DMS 273 (cell line): ENCODE measurements around the gene CCDC15.
"Not testable (repeated sequence)": the region's sequence is repeated elsewhere in the genome, so short reads cannot be mapped to it uniquely, and the experiment has no call there.

Experiments
- DNase-seq: peaks from one replicate; lab custom pipeline; 2025; ENCODE audit not compliant: unreplicated experiment; lab: John Stamatoyannopoulos, UW

The CCDC15 gene

DNA sequence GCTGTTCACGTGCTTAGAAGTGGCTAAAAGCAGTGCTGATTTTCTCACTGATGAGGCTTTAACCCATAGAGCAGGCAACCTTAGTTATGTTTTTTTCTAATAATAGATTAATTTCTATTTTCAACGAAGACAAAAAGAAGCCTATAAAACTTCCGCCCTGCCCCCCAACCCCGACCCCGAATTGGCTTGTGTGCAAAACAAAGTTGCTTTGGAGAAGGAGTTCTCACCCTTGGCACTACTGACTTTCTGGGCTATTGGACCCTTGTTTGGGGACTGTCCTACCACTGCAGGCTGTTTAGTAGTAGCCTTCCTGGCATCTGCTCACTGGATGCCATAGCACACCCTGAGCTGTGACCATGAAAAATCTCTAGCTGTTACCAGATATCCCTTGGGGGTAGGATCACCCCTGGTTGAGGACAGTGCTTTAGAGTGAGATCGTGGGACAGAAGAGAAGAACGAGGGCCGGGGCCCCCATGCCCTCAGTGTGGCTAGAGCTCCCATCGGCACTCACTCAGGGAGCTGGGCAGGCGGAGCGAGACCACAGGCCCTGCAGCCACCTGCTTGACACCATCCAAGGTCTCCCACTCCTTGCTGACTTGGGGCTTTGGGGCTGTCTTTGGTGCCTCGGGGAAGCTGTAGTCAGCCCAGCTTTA, 126.0 kb downstream of the CCDC15 start:
- no peak for DNase-seq

GRCh38 chr11:125080531-125080911, 126.5 kb downstream of the CCDC15 start:
- DNase-seq, result no peak

DNA sequence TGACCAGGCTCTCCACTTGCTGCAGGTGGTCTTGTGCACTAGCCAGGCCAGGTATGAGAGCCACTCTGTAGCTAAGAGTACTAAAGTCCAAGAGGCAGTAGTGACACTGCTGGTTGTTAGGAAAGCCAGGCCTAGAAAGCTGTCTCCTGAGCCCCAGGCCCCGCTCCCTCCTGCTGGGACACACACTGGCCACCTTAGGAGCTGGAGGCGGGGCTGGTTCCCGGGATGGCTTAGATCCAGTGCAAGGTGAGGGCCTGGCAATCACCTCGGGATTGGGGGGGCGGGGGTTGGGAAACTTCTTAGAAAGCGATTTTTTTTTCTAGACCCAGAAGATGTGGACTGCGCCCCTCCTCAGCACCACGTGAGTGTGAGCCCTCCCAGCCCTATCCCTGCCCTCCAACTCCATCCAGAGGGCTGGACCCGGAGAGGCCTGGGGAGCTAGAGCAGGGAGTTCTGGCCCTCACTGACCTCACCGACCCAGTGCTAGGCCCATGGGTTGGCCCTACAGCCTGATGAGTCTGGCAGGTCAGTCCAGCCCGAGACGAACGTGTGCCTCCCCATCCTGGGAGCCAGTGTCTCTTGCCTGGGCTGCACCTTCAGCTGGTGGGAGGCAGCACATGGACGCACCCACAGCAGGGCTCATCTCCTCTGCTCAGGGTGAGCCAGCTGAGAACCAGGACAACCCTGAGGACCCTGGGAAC, 127.2 kb downstream of the CCDC15 start:
- DNase-seq, result no peak

DNA sequence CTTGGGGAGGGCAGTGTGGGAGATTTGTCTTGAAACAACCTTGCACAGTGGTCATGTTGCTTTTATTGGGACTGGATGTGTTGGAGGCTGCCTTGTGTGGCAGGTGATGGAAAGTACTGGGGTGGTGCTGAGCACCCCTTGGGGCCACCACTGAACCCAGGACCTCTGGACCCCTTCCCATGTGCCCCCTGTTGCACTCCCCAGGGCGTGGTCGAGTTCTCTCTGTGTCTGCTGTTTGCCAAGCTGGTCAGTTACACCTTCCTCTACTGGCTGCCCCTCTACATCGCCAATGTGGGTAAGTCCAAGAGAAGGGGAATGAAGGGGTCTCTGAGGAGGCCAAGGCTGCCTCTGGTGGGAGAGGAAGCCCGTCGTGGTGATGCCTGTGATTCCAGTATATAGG, 128.0 kb downstream of the CCDC15 start:
- no peak for DNase-seq

GRCh38 chr11:125082611-125083311, 128.8 kb downstream of the CCDC15 start:
- no peak for DNase-seq

GRCh38 chr11:125083312-125084056, 129.5 kb downstream of the CCDC15 start:
- no peak for DNase-seq

DNA sequence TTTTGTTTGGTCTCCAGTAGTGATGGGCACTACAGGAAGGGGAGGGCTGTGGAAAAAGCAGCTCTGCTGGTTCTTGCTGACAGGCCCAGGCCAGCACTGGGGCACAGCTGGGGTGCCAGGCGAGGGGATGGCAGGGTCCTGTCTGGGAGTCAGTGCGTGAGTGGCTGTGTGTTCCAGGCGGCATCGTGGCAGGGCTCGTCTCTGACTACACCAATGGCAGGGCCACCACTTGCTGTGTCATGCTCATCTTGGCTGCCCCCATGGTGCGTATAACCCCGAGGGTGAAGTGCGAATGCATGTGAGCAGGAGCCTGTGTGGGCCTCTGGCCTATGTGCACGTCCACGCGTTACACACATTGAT, 130.0 kb downstream of the CCDC15 start:
- no peak for DNase-seq

GRCh38 chr11:125084761-125085231, 130.8 kb downstream of the CCDC15 start:
- no peak for DNase-seq

GRCh38 chr11:125085301-125086081, 131.5 kb downstream of the CCDC15 start:
- no peak for DNase-seq

DNA sequence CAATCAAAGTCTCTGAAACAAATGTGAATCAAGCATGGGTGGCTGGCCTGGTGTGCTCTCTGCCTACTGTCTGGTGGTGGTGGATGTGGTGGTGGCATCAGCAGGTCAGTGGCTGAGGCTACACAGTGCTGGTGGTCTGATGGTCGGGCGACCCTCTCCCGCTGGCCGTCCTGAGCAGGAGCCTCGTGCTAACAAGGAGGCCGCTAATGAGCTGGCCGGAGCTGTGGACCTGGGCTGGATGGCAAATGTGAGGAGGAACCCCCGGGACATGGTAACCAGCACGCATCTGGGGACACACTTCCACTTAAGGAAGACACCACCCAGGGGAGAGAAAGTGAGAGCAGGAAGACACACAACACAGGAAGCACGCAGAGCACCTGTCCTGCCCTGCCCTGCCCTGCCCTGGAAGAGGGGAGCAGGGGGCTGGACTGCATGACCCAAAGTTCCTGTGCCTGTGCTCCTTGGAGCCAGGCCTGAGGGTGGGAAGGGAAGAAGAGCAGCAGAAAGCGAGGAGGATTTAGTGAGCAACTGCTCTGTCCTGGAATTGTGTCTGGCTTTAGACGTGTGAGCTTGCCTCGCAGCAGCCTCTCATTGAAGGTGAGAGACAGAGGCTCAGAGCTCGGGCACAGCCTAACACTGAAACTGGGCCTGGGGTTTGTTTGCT, 132.8 kb downstream of the CCDC15 start:
- DNase-seq, result no peak

DNA sequence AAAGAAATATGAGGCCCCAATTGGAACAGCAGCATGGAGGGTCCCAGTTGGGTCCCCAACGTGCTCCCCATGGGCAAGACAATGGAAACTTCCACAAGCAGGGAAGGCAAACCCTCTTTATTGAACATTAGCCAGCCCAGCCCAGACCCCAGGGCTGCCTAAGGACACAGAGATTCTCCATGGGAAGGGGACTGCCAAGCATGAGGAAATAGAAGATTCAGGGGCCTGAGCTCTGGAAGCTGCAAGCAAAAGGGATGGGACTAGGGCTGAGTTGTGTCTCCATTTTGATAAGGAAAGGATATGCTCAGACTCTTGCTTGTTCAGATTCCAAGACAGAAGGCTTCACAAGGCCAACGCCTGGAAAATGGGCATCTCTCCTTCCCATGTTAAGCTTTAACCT, 134.1 kb downstream of the CCDC15 start:
- no peak for DNase-seq

GRCh38 chr11:125088576-125089455, 134.8 kb downstream of the CCDC15 start:
- DNase-seq, result no peak

DNA sequence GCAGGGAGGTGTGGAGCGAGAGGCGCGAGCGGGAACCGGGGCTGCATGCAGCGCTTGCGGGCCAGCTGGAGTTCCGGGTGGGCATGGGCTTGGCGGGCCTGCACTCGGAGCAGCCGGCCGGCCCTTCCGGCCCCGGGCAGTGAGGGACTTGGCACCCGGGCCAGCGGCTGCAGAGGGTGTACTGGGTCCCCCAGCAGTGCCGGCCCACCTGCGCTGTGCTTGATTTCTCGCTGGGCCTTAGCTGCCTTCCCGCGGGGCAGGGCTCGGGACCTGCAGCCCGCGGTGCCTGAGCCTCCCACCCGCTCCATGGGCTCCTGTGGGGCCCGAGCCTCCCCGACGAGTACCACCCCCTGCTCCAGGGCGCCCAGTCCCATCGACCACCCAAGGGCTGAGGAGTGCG, 135.5 kb downstream of the CCDC15 start:
- not testable (repeated sequence) for DNase-seq

GRCh38 chr11:125090151-125090550, 136.1 kb downstream of the CCDC15 start:
- DNase-seq, result not testable (repeated sequence)

GRCh38 chr11:125090816-125091215, 136.8 kb downstream of the CCDC15 start:
- DNase-seq, result no peak
